Measurements from ENCODE around the gene TMPRSS9.

Gene TMPRSS9

DNA sequence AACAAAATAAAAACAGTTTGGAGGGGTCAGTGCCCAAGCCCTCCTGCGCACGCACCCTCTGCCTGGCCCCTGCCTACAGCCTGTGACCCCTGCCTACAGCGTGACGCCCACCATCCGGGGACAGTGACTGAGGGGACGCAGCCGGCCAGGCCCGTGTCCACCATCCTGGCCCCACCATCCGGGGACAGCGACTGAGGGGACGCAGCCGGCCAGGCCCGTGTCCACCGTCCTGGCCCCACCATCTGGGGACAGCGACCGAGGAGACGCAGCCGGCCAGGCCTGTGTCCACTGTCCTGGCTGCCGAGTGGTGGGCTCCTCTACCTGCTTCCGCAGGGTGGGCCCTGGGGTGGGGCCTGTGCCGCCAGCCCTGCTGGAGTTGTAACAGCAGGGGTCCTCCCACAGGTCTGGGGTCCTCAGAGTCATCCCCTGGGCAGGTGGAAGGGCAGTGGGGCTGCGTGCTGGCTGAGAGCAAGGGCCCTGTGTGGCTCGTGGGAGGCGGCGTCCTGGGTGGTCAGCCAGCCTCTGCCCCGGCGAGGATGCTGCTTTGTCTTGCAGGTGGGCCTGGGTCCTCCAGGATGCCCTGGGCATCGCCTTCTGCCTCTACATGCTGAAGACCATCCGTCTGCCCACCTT is 17.3 kb upstream of the TMPRSS9 start:
- no peak for ATAC-seq
- TF ChIP-seq ZNF8 (CRISPR knock-in tag; IDR thresholded peaks at IDR 0.05), result no peak
- no peak for TF ChIP-seq RARB (CRISPR knock-in tag; IDR thresholded peaks at IDR 0.05)
- TF ChIP-seq, protein P1, sequence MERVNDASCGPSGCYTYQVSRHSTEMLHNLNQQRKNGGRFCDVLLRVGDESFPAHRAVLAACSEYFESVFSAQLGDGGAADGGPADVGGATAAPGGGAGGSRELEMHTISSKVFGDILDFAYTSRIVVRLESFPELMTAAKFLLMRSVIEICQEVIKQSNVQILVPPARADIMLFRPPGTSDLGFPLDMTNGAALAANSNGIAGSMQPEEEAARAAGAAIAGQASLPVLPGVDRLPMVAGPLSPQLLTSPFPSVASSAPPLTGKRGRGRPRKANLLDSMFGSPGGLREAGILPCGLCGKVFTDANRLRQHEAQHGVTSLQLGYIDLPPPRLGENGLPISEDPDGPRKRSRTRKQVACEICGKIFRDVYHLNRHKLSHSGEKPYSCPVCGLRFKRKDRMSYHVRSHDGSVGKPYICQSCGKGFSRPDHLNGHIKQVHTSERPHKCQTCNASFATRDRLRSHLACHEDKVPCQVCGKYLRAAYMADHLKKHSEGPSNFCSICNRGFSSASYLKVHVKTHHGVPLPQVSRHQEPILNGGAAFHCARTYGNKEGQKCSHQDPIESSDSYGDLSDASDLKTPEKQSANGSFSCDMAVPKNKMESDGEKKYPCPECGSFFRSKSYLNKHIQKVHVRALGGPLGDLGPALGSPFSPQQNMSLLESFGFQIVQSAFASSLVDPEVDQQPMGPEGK (CRISPR knock-in tag; IDR thresholded peaks at IDR 0.05; ENCODE audit: borderline replicate concordance), result no peak
- no peak for TF ChIP-seq CSDC2 (CRISPR knock-in tag; IDR thresholded peaks at IDR 0.05)
- no peak for TF ChIP-seq ZNF565 (CRISPR knock-in tag; conservative IDR thresholded peaks at IDR 0.05; ENCODE audit: low read depth)
- TF ChIP-seq ZC3H10 (CRISPR knock-in tag; IDR thresholded peaks at IDR 0.05), result no peak
- no peak for TF ChIP-seq ZNF70 (CRISPR knock-in tag; IDR thresholded peaks at IDR 0.05)
- TF ChIP-seq, protein P2, sequence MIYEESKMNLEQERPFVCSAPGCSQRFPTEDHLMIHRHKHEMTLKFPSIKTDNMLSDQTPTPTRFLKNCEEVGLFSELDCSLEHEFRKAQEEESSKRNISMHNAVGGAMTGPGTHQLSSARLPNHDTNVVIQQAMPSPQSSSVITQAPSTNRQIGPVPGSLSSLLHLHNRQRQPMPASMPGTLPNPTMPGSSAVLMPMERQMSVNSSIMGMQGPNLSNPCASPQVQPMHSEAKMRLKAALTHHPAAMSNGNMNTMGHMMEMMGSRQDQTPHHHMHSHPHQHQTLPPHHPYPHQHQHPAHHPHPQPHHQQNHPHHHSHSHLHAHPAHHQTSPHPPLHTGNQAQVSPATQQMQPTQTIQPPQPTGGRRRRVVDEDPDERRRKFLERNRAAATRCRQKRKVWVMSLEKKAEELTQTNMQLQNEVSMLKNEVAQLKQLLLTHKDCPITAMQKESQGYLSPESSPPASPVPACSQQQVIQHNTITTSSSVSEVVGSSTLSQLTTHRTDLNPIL (CRISPR knock-in tag; IDR thresholded peaks at IDR 0.05; ENCODE audit: low read depth), result no peak
- TF ChIP-seq PPARA (CRISPR knock-in tag; IDR thresholded peaks at IDR 0.05; ENCODE audit: borderline replicate concordance), result no peak
- no peak for TF ChIP-seq ARNTL (CRISPR knock-in tag; IDR thresholded peaks at IDR 0.05; ENCODE audit: borderline replicate concordance, low read depth)
- no peak for TF ChIP-seq ZFP30 (CRISPR knock-in tag; IDR thresholded peaks at IDR 0.05)
- TF ChIP-seq, protein P3, sequence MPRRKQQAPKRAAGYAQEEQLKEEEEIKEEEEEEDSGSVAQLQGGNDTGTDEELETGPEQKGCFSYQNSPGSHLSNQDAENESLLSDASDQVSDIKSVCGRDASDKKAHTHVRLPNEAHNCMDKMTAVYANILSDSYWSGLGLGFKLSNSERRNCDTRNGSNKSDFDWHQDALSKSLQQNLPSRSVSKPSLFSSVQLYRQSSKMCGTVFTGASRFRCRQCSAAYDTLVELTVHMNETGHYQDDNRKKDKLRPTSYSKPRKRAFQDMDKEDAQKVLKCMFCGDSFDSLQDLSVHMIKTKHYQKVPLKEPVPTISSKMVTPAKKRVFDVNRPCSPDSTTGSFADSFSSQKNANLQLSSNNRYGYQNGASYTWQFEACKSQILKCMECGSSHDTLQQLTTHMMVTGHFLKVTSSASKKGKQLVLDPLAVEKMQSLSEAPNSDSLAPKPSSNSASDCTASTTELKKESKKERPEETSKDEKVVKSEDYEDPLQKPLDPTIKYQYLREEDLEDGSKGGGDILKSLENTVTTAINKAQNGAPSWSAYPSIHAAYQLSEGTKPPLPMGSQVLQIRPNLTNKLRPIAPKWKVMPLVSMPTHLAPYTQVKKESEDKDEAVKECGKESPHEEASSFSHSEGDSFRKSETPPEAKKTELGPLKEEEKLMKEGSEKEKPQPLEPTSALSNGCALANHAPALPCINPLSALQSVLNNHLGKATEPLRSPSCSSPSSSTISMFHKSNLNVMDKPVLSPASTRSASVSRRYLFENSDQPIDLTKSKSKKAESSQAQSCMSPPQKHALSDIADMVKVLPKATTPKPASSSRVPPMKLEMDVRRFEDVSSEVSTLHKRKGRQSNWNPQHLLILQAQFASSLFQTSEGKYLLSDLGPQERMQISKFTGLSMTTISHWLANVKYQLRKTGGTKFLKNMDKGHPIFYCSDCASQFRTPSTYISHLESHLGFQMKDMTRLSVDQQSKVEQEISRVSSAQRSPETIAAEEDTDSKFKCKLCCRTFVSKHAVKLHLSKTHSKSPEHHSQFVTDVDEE (CRISPR knock-in tag; IDR thresholded peaks at IDR 0.05), result no peak
- TF ChIP-seq, protein P4, sequence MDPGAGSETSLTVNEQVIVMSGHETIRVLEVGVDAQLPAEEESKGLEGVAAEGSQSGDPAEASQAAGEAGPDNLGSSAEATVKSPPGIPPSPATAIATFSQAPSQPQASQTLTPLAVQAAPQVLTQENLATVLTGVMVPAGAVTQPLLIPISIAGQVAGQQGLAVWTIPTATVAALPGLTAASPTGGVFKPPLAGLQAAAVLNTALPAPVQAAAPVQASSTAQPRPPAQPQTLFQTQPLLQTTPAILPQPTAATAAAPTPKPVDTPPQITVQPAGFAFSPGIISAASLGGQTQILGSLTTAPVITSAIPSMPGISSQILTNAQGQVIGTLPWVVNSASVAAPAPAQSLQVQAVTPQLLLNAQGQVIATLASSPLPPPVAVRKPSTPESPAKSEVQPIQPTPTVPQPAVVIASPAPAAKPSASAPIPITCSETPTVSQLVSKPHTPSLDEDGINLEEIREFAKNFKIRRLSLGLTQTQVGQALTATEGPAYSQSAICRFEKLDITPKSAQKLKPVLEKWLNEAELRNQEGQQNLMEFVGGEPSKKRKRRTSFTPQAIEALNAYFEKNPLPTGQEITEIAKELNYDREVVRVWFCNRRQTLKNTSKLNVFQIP (CRISPR knock-in tag; IDR thresholded peaks at IDR 0.05; ENCODE audit: borderline replicate concordance, low read depth), result no peak
- TF ChIP-seq ZFP3 (CRISPR knock-in tag; IDR thresholded peaks at IDR 0.05), result no peak
- TF ChIP-seq ESRRG (CRISPR knock-in tag; IDR thresholded peaks at IDR 0.05), result no peak
- TF ChIP-seq, protein P5, sequence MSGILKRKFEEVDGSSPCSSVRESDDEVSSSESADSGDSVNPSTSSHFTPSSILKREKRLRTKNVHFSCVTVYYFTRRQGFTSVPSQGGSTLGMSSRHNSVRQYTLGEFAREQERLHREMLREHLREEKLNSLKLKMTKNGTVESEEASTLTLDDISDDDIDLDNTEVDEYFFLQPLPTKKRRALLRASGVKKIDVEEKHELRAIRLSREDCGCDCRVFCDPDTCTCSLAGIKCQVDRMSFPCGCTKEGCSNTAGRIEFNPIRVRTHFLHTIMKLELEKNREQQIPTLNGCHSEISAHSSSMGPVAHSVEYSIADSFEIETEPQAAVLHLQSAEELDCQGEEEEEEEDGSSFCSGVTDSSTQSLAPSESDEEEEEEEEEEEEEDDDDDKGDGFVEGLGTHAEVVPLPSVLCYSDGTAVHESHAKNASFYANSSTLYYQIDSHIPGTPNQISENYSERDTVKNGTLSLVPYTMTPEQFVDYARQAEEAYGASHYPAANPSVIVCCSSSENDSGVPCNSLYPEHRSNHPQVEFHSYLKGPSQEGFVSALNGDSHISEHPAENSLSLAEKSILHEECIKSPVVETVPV (CRISPR knock-in tag; IDR thresholded peaks at IDR 0.05), result no peak
- no peak for TF ChIP-seq OSR1 (CRISPR knock-in tag; IDR thresholded peaks at IDR 0.05)
- no peak for TF ChIP-seq ISL1 (CRISPR knock-in tag; IDR thresholded peaks at IDR 0.05)
- TF ChIP-seq TOX (CRISPR knock-in tag; IDR thresholded peaks at IDR 0.05; ENCODE audit: borderline replicate concordance), result no peak
- TF ChIP-seq SNAI2 (CRISPR knock-in tag; IDR thresholded peaks at IDR 0.05), result no peak

DNA sequence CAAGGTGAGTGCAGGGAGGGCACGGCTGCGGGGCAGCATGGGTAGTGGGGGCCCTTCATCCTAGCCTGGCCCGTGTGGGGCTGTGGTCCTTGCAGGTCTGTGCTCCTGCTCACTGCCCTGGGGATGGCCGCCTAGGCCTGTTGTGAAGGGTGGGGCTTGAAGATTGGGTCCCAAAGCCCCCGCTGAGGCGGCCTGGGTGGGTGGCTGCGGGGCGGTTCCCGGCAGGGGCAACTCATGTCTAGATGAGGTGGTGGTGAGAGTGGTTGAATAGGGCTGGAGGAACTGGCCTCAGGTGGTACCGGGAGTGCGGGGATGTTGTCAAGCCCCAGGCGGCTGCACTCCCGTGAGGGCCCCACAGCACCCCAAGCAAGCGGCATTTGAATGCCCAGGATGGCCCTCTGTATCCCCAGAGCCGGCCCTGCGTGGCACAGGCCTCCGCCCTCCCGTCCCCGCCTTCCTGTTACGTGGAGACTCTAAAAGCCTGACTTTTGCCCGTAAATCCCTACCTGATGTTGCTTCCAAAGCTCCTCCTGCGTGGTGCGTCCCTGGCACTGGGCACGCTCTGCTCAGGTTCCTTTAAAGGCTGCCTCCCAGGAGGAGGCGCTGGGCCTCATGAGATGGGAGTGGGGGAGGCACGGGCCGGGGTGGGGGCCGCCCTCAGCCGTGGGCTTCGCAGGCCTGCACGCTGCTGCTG is 16.6 kb upstream of the TMPRSS9 start:
- no peak for ATAC-seq
- TF ChIP-seq ZC3H10 (CRISPR knock-in tag; IDR thresholded peaks at IDR 0.05), result no peak
- TF ChIP-seq, protein P3 (CRISPR knock-in tag; IDR thresholded peaks at IDR 0.05), result no peak
- TF ChIP-seq ISL1 (CRISPR knock-in tag; IDR thresholded peaks at IDR 0.05), result no peak
- TF ChIP-seq ZNF565 (CRISPR knock-in tag; conservative IDR thresholded peaks at IDR 0.05; ENCODE audit: low read depth), result no peak
- TF ChIP-seq GLIS3 (CRISPR knock-in tag; IDR thresholded peaks at IDR 0.05), result no peak
- TF ChIP-seq RARB (CRISPR knock-in tag; IDR thresholded peaks at IDR 0.05), result no peak
- TF ChIP-seq ZFP3 (CRISPR knock-in tag; IDR thresholded peaks at IDR 0.05), result no peak
- TF ChIP-seq, protein P1 (CRISPR knock-in tag; IDR thresholded peaks at IDR 0.05; ENCODE audit: borderline replicate concordance), result no peak
- TF ChIP-seq TOX (CRISPR knock-in tag; IDR thresholded peaks at IDR 0.05; ENCODE audit: borderline replicate concordance), result no peak
- TF ChIP-seq CSDC2 (CRISPR knock-in tag; IDR thresholded peaks at IDR 0.05), result no peak
- no peak for TF ChIP-seq PPARA (CRISPR knock-in tag; IDR thresholded peaks at IDR 0.05; ENCODE audit: borderline replicate concordance)
- no peak for TF ChIP-seq TCF4 (CRISPR knock-in tag; IDR thresholded peaks at IDR 0.05; ENCODE audit: borderline replicate concordance)
- no peak for TF ChIP-seq ESRRG (CRISPR knock-in tag; IDR thresholded peaks at IDR 0.05)

Measured in SK-N-SH treated with all-trans-retinoic acid at 6 μM for 48 hours (cell line).